ENCODE measurements around the gene KLHL20.
"Not testable (repeated sequence)": the region's sequence is repeated elsewhere in the genome, so short reads cannot be mapped to it uniquely, and the experiment has no call there.

The KLHL20 gene

GRCh38 chr1:173753830-173754229 lies 39.0 kb downstream of the KLHL20 start:
- DNase-seq, result no peak

GRCh38 chr1:173757666-173758065 lies 42.9 kb downstream of the KLHL20 start:
- no peak for DNase-seq

GRCh38 chr1:173758110-173758509 lies 43.3 kb downstream of the KLHL20 start:
- DNase-seq, result no peak

- no peak for DNase-seq
These were observed 44.2 kb downstream of the KLHL20 start for GRCh38 chr1:173758980-173759379.

- not testable (repeated sequence) for DNase-seq
These were observed 49.5 kb downstream of the KLHL20 start for GRCh38 chr1:173764331-173764730.

GRCh38 chr1:173768206-173768605 lies 53.4 kb downstream of the KLHL20 start:
- DNase-seq, result no peak

GRCh38 chr1:173768827-173769226 lies 54.0 kb downstream of the KLHL20 start:
- no peak for DNase-seq

- not testable (repeated sequence) for DNase-seq
These were observed 55.5 kb downstream of the KLHL20 start for GRCh38 chr1:173770330-173770729.

- DNase-seq, result no peak
These were observed 56.8 kb downstream of the KLHL20 start for GRCh38 chr1:173771560-173771959.

- DNase-seq, result no peak
These were observed 60.9 kb downstream of the KLHL20 start for GRCh38 chr1:173775578-173776226.

GRCh38 chr1:173779936-173780335 lies 65.2 kb downstream of the KLHL20 start:
- DNase-seq, result no peak

- DNase-seq, result no peak
These were observed 70.2 kb downstream of the KLHL20 start for GRCh38 chr1:173784997-173785396.

GRCh38 chr1:173789841-173790240 lies 75.1 kb downstream of the KLHL20 start:
- no peak for DNase-seq

- DNase-seq, result no peak
These were observed 83.3 kb downstream of the KLHL20 start for GRCh38 chr1:173798078-173798477.

- DNase-seq, result not testable (repeated sequence)
These were observed 85.2 kb downstream of the KLHL20 start for GRCh38 chr1:173799995-173800394.

GRCh38 chr1:173802961-173803360 lies 88.2 kb downstream of the KLHL20 start:
- no peak for DNase-seq

- DNase-seq, result not testable (repeated sequence)
These were observed 98.9 kb downstream of the KLHL20 start for GRCh38 chr1:173813654-173814053.

GRCh38 chr1:173818459-173818858 lies 103.7 kb downstream of the KLHL20 start:
- DNase-seq, result no peak

GRCh38 chr1:173821680-173822079 lies 106.9 kb downstream of the KLHL20 start:
- DNase-seq, result no peak

- DNase-seq, result no peak
These were observed 109.1 kb downstream of the KLHL20 start for GRCh38 chr1:173823781-173824314.

GRCh38 chr1:173824315-173825081 lies 109.7 kb downstream of the KLHL20 start, which contains the start of the genes CENPL and DARS2:
TSS of gene CENPL (minus strand) at chr1:173824883. CDS start at chr1:173811299, 13,584 bp downstream.
TSS of gene DARS2 (plus strand) at chr1:173824673. CDS start at chr1:173825230, 557 bp downstream.
- DNase-seq, result peak; percentile 96

GRCh38 chr1:173827611-173828010 lies 112.8 kb downstream of the KLHL20 start:
- no peak for DNase-seq

- no peak for DNase-seq
These were observed 118.0 kb downstream of the KLHL20 start for GRCh38 chr1:173832748-173833147.
